Stimulated activated CD8-positive, alpha-beta memory T cell treated with anti-CD3 and anti-CD28 coated beads, Interleukin-2, amount 100 ng/mL, for 1 hour (primary cell): ENCODE measurements around the gene VDAC2.
A peak's percentile ranks its signal among the peaks of the same experiment; 100 is the strongest.
"Not testable (repeated sequence)": the region's sequence is repeated elsewhere in the genome, so short reads cannot be mapped to it uniquely, and the experiment has no call there.

Source experiments
- DNase-seq, 2 donors: peaks; one replicate each; pipeline ENCODE4 v3.0.0-alpha.2; 2020; ENCODE audit warnings: low read depth in 2 of 2

The VDAC2 gene

DNA sequence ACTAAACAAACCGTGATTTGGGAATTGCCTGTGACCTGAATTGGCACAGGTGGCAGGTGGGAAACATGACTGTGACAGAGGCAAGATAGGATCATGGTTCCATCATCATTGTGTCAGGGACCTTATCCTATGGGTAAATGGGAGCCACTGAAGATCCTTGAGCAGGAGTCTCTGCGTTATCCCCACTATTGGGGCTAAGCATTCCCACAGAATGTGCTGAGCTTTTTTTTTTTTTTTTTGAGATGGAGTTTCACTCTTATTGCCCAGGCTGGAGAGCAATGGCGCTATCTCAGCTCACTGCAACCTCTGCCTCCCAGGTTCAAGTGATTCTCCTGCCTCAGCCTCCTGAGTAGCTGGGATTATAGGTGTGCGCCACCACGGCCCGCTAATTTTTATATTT, 10.6 kb upstream of the VDAC2 start:
- not testable (repeated sequence) for DNase-seq

DNA sequence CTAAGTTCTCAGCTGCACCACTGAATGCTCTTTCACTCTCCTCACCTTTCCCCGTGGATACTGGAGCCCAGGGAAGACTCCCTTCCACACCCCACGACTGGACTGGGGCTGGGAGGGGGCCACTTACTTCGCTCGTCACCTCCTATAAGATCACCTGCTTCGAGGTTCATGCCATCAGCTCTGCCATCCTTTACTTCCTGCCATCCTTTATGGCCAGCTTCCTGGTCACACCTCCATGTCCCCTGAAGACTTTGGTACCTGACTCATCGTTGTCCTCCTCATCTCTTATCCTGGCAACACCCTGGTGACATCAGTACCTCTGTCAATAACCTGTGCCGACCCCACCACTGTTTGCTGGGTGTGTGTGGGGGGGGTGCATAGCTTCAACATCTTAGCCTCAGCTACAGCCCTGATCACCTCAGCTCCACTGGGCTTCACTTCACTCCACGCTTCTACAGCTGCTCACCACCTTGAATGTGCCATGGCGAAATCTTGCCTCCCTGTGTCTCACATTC, 8.7 kb upstream of the VDAC2 start:
- no peak for DNase-seq

GRCh38 chr10:75202321-75203045, 8.1 kb upstream of the VDAC2 start:
- no peak for DNase-seq

DNA sequence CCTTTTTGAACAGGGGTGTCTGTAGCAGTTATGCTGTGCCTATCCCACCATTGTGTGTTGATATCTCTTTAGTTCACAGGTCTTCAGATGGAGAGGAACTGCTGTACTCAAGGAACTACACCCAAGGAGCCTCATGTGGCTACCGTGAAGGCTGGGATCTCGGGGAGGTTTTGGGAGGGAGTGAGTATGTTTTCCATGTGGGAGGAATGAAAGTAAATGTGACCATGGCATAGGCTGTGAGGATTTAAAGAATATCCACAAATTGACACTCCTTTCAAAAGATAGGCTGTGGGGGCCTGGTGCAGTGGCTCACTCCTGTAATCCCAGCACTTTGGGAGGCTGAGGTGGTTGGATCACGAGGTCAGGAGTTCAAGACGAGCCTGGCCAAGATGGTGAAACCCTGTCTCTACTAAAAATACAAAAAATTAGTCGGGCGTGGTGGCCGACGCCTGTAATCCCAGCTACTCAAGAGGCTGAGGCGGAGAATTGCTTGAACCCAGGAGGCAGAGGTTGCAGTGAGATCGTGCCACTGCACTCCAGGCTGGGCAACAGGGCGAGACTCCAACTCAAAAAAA, 7.5 kb upstream of the VDAC2 start:
- not testable (repeated sequence) for DNase-seq

GRCh38 chr10:75203724-75204123, 6.9 kb upstream of the VDAC2 start:
- no peak for DNase-seq

DNA sequence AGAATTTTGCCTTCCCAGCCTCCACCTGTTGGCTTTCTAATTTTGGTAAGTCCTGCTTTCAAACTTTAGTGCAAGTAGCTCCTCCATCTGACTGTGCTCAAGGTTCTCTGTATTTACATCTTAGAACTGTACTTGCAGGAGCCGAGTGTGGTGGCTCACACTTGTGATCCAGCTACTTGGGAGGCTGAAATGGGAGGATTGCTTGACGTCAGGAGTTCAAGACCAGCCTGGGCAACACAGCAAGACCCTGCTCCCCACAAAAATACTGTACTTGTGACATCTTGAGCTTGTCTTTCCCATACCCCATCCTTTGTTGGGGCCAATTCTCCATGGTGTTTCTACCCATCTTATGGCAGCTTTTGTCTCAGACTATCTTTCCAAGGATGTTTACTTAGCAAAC, 4.7 kb upstream of the VDAC2 start:
- no peak for DNase-seq

DNA sequence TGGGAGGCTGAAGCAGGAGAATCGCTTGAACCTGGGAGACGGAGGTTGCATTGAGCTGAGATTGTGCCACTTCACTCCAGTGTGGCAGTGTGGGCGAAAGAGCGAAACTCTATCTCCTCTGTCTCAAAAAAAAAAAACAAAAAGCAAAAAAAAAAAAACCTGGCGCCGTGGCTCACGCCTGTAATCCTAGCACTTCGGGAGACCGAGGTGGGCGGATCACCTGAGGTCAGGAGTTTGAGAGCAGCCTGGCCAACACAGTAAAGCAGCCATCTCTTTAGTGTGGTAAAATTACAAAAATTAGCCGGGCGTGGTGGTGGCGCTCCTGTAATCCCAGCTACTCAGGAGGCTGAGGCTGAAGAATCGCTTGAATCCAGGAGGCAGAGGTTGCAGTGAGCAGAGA, 4.0 kb upstream of the VDAC2 start:
- DNase-seq, result not testable (repeated sequence)

DNA sequence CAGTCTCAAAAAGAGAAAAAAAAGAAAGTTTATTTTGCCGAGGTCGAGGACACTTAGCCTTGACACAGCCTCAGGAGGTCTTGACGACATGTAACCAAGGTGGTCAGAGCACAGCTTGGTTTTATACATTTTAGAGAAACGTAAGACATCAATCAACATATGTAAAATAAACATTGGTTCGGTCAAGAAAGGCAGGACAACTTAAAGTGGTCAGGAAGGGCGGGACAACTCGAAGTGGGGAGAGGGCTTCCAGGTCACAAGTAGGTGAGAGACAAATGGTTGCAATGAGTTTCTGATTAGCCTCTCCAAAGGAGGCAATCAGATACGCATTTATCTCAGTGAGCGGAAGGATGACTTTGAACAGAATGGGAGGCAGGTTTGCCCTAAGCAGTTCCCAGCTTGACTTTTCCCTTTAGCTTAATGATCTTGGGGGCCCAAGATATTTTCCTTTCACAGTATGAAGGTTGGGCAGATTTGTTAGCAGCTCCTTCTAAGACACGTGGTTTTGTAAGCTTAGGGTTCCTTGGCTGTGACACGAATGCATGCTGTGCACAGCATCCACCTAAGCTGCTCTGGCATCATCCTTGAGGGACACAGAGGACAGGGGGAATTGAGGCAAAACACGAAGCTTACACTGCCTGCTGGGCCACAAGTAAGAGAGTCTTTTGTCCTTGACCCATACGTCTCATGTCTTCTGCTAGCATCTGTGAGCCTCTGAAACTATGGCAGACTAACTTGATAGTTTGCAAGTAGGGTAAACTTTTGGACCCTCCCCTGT, 3.3 kb upstream of the VDAC2 start:
- no peak for DNase-seq

GRCh38 chr10:75207857-75208144, 2.8 kb upstream of the VDAC2 start:
- DNase-seq, result no peak

DNA sequence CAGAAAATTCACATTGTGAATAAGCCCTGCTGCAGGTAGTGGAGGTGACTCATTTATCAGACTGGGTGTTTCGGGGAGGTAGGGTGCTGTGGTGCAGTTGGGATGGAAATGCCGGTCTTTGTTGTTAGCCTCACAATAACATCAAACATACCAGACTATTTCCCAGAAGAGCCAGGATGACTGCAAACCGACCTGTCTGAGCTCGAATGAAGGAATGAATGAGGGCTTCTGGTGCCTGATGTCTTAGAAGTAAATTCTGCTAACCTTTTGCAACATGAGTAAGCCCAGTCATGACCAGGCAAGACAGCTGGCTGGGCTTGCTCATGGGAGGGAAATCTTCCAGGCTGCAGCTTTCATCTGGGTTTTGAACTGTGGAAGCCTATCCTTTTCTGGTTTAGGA, 2.4 kb upstream of the VDAC2 start:
- no peak for DNase-seq

GRCh38 chr10:75209086-75209920, 1.3 kb upstream of the VDAC2 start:
- DNase-seq, result no peak

GRCh38 chr10:75209921-75210281, 695 bp upstream of the VDAC2 start:
- DNase-seq, result peak; percentile 48 to 62

DNA sequence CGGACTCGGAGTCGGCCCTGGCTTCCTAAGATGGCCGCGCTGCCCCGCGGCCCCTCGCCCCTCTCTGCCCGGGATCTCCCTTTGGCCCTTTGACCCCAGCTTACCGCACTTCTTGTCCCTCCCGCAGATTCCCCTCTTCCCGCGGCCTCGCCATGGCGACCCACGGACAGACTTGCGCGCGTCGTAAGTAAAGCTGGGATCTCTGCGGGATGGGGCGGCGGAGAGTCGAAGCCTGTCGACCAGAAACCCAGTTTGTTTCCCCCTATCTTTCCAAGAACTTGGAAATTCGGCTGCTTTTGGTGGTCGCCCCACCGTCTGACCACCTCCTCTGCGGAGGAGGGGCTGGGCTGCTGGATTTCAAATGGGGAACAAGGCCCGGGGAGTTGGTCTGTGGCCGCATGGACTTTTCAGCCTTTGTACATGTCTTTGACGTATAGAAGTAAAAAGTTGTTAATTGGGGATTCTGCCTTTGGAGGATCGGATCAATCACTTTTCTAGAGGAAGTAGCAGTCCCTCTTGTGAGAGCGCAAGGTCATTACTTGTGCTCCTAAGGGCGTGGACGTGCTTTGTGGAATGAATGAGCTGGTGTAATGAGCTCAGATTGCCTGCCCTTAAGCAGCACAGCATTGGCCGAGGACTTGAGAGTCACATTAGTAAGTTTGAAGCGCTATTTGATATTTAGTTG, 553 bp downstream of the VDAC2 start:
- no peak for DNase-seq

DNA sequence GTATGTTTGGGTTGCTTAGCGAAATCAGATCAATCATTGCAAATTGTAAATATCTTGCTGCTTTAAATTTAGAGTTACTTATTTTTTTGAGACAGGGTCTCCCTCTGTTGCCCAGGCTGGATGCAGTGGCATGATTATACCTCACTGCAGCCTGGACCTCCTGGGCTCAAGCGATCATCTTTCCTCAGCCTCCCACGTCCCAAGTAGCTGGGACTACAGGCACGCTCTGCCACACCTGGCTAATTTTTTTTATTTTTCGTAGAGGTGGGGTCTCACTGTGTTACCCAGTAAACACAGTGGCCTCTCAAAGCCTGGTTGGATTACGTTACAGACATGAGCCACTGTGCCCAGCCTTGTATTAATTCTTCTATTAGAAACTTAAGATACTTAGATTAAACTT, 1.7 kb downstream of the VDAC2 start:
- DNase-seq, result no peak

GRCh38 chr10:75220274-75220673, 9.7 kb downstream of the VDAC2 start:
- DNase-seq, result no peak

GRCh38 chr10:75221492-75221891, 10.9 kb downstream of the VDAC2 start:
- DNase-seq, result not testable (repeated sequence)

DNA sequence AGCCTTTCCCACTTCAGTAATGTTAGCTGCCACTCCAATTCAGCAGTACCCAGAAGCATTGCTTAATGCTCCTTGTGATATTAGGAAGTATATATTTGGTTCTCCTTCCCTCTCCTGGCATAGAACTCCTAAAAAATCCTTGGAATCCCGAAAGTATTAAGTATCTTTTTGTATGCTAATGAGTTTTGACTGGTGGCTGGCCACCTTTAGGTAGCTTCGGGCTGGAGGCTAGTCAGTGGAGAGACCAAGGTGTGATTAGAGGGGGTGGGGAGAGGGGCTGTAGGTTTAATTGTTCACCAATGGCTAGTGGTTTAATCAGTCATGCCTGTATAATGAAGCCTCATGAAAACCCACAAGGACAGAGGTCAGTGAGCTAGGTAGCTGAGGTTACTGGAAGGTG, 12.9 kb downstream of the VDAC2 start:
- no peak for DNase-seq

GRCh38 chr10:75226095-75226494, 15.5 kb downstream of the VDAC2 start:
- DNase-seq, result no peak

- DNase-seq, result no peak
Observed at GRCh38 chr10:75226656-75227055, 16.1 kb downstream of the VDAC2 start.

GRCh38 chr10:75228278-75228677, 17.7 kb downstream of the VDAC2 start:
- no peak for DNase-seq

- DNase-seq, result no peak
Observed at GRCh38 chr10:75228834-75229233, 18.2 kb downstream of the VDAC2 start.

- no peak for DNase-seq
Observed at GRCh38 chr10:75229971-75230370, 19.4 kb downstream of the VDAC2 start.
